GM21717 (cell line): ENCODE data around the gene SSBP4.
"Not testable (repeated sequence)": the region's sequence is repeated elsewhere in the genome, so short reads cannot be mapped to it uniquely, and the experiment has no call there.

Experiments
- ATAC-seq: cut with Tn5 transposase; IDR thresholded peaks from one replicate; pipeline ENCODE4 v1.9.1; 2021; ENCODE audit warnings: mild to moderate bottlenecking, moderate library complexity; ENCODE audit not compliant: unreplicated experiment

SSBP4 gene

DNA sequence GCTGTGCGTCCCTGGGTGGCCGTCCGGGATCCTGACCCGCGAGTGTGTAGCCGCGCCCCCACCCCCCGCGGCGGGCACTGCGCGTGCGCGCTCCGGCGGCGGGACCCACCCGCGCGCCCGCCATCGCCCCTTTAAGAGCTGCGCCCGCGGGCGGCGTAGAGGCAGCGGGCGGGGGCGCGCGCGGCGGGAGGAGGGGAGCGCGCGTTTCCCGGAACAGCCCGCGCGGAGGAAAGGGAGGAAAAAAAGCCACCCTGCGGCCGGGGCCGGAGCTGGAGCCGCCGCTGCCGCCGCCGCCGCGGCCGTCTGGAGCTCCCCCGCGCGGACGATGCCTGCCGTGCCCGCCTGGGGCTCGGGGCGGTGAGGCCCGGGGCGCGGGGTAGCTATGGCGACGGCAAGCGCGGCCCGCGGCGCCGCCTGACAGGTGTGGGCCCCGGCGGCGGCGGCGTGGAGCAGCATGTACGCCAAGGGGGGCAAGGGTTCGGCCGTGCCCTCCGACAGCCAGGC is at the start of gene SSBP4:
TSS of gene SSBP4 (plus strand) at position 204 of the 504 bp plus-strand sequence. CDS start at position 455, 251 bp downstream.
- no peak for ATAC-seq

DNA sequence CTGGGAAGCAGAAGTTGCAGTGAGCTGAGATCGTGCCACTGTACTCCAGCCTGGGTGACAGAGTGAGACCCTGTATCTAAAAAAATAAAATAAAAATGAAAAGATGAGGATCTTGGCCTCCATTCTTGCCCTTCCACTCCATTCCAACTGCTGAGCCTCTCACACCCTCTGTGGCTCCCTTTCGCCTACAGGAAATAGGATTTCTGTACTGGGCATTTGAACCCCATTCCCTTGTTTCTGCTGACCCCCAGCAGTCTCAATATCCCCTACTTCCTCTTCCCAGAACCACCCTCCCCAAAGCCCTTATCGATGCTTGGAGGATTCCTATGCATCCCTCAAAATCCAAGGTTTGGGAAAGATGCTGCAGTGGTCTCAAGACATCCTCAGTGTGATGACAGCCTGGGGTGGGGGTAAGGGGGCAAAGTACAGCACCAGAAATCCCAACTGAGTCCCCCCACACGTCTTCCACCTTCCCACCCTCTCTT is 45.7 kb upstream of the SSBP4 start:
- ATAC-seq = no peak

DNA sequence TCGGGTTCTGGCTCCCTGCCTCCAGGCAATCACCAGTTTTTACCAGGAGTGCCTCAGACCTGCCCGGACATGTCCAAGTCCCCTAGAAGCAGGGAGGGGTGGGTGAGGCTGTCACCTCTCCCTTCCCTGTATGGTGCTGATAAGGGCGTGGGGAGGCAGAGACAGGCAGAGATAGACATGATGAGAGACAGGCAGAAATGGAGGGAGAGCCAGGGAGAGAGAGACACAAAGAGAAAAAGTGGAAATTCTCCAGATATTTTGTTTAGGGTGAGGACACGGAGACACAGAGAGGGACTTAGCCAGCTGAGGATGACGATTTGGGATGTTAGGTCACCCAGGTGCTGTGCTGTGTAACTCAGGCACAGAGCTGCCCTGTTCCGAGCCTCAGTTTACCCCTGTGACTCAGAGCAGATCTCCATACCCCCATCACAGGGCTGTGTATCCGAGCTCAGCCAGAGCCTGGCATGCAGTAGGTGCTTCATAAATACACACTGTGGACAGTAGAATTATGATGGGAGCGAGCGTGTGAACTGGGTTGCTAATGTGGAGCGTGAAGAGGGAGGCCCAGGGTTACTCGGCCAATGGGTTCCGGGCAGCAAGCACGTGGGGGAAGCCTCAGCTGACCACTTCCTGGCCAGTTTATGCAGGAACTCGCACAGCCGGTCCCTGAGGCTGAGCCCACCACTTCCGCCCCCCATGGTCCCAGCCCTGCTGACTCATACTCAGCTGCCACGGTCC is 45.1 kb upstream of the SSBP4 start:
- peak; percentile 71 for ATAC-seq

DNA sequence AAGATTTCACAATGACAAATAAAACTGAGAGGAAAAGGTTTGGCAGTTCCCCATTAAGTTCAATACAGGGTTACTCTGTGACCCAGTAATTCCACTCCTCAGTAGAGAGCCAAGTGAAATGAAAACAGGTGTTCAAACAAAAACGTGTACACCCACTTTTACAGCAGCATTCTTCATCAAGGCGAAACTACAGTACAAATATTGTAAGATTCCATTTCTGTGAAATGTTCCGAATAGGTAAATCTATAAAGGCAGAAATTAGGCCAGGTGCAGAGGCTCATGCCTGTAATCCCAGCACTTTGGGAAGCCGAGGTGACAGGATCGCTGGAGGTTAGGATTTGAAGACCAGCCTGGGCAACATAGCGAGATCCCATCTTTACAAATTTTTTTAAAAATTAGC is 42.2 kb upstream of the SSBP4 start:
- no peak for ATAC-seq

DNA sequence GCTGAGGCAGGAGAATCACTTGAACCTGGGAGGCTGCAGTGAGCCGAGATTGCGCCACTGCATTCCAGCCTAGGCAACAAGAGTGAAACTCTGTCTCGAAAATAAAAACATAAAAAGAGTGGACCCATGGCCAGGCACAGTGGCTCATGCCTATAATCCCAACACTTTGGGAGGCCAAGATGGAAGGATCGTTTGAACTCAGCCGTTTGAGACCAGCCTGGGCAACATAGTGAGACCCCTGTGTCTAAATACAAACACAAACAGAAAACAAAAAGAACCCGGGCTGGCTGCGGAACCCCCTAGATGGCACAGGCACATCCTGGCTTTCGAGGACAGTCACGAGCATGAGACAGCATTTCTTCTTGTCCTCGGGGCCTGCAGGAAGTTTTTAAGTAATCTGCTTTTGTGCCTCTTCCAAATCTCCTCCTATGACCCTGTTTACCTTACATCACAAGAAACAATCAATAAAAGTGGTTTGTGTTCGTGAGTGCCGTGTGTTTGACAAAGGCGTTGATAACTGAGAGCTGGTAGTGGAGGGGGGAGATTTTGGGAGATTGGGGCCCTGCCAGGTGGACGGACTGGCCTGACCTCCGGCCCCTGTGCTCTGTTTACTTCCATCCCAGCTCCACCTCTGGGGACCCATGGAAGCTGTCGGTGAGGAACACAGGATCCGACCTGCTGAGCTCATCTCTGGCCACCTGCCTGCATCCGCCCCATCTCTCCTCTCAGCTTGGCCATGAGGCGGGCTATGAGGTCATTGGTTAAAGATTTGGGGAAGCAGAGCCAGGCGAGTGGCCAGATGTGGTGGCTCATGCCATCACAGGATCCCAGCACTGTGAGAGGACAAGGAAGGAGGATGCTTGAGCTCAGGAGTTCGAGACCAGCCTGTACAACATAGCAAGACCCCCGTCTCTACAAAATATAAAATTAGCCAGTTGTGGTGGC is 39.1 kb upstream of the SSBP4 start:
- no peak for ATAC-seq

DNA sequence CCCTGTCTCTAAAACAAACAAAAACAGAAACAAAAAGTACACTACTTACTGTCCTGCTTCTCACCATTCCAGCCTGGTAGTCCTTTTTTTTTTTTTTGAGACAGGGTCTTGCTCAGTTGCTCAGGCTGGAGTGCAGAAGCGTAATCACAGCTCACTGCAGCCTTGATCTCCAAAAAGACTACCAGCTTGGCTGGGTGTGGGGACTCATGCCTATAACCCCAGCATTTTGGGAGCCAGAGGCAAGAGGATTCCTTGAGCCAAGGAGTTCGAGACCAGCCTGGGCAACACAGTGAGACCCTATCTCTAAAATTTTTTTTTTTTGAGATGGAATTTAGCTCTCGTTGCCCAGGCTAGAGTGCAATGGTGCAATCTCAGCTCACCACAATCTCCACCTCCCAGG is 38.4 kb upstream of the SSBP4 start:
- no peak for ATAC-seq

DNA sequence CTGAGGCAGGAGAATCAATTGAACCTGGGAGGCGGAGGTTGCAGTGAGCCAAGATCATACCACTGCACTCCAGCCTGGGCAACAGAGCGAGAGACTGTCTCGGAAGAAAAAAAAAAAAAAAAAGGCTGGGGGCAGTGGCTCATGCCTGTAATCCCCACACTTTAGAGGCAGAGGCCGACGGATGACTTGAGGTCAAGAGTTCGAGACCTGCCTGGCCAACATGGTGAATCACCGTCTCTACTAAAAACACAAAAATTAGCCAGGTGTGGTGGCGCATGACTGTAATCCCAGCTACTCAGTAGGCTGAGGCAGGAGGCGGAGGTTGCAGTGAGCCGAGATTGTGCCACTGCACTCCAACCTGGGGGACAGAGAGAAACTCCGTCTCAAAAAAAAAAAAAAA is 35.6 kb upstream of the SSBP4 start:
- ATAC-seq = not testable (repeated sequence)

DNA sequence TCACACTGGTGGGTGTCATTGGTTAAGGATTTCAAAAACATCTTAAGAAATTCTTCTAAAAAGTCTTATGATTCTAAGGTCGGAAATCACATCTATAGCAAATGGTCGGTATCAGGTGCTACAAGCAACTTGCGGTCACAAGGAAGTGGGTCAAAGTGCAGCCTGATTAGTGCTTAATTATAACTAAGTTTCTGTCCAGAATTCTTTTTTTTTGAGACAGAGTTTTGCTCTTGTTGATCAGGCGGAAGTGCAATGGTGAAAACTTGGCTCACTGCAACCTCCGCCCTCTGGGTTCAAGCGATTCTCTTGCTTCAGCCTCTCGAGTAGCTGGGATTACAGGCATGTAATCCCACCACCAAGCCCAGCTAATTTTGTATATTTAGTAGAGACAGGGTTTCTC is 34.4 kb upstream of the SSBP4 start:
- ATAC-seq = no peak

DNA sequence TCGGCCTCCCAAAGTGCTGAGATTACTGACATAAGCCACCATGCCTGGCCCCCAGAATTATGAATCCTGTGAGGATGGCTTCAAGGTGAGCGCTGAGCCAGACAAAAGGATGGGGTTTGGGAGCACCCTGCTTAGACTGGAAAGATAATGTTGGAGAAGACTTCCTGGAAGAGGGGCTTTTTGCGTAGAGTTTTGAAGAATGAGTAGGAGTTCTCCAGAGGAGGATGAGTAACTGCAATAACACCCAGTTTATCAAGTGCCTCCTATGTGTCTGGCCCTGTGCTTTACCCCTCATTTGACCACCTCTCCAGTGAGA is 33.9 kb upstream of the SSBP4 start:
- ATAC-seq = no peak

DNA sequence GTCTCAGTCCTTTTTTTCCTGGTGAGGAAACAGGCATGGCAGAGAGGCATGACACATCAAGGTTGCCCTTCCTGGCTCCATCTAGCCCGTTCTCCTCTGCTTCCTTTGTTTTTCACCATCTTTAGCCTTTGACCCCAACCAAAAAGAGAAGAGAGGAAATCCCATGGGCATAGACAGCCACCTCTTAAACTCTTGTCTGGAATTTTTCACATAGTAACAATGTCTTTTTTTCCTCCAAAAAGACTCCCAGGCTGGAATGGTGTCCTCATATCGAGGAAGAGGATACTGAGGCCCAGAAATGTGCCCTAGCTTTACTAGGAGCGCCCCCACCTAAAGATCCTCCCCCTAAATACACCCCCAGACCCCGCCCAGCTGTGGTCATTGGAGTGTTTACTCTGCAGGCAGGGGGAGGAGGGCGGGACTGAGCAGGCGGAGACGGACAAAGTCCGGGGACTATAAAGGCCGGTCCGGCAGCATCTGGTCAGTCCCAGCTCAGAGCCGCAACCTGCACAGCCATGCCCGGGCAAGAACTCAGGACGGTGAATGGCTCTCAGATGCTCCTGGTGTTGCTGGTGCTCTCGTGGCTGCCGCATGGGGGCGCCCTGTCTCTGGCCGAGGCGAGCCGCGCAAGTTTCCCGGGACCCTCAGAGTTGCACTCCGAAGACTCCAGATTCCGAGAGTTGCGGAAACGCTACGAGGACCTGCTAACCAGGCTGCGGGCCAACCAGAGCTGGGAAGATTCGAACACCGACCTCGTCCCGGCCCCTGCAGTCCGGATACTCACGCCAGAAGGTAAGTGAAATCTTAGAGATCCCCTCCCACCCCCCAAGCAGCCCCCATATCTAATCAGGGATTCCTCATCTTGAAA is 33.3 kb upstream of the SSBP4 start, which contains the start of gene GDF15:
TSS of gene GDF15 (plus strand) at position 484 of the 868 bp plus-strand sequence. CDS start at position 516, 32 bp downstream.
- ATAC-seq = no peak

DNA sequence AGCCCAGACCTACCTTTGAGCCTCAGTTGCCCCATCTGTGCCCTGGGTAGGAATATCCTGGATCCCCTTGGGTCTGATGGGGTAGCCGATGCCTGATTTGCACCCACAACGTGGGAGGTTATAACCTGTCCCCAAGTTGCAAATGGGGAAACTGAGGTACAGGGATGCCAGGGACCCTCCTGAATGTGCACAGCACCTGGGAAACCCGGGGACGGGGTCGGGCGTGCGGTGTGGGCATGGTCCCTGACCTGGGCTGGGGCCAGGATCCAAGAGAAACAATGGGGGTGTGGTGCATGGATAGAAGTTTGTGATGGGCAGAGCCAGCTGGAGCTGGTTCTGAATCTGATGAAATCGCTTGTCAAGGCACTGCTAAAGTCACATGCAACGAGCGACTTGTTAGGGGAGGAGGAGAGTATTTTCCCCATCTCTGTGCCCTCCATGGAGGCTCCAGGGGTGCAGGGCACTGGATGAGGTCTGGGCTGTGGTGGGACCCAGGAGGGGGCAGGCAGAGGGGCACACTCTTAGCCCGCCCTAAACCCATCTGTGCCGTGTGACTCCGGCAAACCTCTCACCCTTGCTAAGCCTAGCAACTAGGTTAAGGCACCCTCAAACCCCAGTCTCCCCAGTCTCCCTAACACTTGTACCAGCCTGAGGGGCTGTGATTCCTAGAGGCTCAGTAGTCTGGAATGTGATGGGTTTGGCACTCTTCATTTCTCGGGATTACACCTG is 32.5 kb upstream of the SSBP4 start:
- no peak for ATAC-seq

DNA sequence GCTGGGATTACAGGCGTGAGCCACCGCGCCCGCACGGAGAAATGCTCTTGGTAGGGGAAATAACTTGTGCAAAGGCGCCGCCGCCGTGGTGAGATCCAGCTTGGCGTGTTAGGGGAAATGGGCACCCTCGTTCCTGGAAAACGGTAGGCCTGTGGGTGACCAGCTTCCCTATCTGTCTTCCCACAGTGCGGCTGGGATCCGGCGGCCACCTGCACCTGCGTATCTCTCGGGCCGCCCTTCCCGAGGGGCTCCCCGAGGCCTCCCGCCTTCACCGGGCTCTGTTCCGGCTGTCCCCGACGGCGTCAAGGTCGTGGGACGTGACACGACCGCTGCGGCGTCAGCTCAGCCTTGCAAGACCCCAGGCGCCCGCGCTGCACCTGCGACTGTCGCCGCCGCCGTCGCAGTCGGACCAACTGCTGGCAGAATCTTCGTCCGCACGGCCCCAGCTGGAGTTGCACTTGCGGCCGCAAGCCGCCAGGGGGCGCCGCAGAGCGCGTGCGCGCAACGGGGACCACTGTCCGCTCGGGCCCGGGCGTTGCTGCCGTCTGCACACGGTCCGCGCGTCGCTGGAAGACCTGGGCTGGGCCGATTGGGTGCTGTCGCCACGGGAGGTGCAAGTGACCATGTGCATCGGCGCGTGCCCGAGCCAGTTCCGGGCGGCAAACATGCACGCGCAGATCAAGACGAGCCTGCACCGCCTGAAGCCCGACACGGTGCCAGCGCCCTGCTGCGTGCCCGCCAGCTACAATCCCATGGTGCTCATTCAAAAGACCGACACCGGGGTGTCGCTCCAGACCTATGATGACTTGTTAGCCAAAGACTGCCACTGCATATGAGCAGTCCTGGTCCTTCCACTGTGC is 30.9 kb upstream of the SSBP4 start:
- no peak for ATAC-seq

DNA sequence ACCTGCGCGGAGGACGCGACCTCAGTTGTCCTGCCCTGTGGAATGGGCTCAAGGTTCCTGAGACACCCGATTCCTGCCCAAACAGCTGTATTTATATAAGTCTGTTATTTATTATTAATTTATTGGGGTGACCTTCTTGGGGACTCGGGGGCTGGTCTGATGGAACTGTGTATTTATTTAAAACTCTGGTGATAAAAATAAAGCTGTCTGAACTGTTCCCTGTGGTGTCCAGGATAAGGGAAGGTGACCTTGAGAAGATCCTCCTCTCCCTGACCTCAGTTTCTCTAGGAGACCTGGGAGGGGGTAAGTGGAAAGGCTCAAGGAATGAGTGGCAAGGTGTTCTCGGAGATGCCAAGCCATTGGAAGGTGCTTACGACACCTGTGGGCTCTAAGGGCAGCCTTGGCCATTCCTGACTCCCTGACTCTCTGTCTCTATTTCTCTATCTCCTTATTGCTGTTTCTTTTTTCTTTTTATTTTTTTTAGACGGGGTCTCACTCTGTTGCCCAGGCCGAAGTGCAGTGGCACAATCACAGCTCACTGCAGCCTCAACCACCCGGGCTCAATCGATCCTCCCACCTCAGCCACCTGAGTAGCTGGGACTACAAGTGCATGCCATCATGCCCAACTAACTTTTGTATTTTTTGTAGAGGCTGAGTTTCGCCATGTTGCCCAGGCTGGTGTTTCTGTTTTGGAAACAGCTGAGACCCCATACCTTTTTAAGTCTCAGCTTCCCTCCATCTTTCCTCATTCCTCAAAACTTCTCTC is 30.1 kb upstream of the SSBP4 start:
- no peak for ATAC-seq

DNA sequence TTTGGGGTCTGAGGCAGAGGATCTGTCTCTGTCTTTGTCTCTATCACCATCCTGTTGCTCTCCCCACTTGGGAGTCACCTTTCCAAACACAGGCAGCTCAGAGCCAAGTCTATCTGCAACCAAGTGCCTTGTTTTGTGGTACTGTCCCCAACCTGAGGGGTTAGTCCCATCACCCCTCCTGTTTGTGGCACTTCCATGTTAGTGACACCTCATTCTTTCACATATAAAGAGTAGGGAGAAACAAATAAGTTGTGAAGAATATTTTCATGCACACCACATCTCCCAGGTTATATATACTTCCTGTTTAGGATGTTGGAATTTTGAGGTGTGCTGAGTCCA is 29.5 kb upstream of the SSBP4 start:
- ATAC-seq = no peak

DNA sequence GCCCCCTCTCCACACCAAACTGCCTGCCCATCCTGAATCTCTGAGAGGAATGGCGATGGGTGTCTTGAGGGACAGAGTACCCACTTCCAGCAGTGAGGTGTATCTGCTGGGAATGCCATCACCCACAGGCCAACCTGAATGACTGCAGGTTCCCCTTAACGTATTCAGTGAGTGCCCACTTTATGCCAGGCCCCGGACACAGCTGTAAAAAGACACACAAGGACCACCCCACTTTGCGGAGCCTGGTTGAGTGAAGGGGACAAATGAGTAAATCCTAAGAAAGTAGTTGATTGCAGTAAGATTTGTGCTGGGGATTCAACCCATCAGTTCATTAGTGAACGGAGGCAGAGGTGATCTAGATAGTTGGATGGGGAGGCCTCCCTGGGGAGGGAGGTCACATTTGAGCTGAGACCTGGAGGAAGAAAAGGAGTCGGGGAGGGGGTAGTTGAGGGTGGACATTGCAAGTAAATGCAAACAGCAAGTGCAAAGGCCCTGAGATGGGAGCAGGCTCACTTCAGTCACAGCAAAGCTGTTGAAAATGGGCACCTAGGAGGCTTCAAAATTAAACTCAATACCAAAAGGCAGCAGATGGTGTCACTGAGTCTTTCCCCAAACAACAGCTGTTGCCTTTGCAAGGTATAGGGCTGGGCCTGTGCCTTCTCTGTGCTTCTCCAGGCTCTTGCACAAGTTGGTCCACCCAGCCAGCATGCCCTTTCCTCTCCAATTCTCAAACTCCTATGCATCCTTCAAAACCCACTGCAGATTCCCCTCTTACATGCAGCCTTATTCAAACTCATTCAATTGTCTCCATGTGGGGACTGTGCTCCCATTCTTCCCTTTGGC is 28.9 kb upstream of the SSBP4 start:
- ATAC-seq = no peak

DNA sequence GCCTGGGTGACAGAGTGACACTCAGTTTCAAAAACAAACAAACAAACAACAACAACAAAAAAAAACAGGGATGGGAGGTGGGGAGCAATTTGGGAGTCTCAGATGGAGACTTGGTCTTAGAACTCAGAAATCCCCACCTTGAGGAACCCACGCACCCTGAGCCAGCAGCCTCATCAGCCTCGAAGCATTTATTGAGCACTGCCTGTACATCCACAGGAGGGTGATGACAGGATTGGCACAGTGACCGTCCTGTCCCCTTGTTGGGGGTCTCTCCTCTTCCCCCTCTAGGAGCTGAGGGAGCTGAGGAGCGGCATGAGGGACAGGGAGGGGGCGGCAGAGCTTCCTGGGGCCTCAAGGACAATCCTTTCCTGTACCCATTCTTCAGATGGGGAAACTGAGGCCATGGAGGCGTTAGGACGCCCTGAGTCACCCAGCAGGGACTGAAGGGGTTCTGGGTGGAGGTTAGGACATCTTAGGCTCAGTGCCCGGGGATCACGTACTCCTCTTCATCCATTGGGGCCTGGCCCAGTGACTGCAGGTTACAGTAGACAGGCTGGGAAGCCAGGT is 27.6 kb upstream of the SSBP4 start:
- no peak for ATAC-seq

DNA sequence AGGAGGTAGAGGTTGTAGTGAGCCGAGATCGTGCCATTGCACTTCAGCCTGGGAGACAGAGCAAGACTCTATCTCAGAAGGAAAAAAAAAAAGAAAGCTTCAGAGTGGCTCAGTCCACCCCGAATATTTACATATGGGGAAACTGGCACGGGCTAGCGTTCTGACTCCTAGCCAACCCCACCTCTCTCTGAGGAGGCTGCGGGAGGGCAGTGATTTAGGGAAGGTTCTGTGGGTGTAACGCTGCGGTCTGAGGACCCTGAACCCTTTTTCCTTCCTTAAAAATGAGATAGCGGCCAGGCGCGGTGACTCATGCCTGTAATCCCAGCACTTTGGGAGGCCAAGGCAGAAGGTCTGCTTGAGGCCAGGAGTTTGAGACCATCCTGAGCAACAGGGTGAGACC is 26.8 kb upstream of the SSBP4 start:
- no peak for ATAC-seq
